Measurements from ENCODE around the gene TOX2. TPM values are rescaled to one million over a fixed set of nuclear protein-coding genes. Genes with fewer than 3 reads are reported as not detected.

The TOX2 gene
- total RNA-seq, 2 experiments from 2014 or later, result 0.23 TPM; not detected in 1

GRCh38 chr20:43959079-43959919 is 44.6 kb downstream of the TOX2 start:
- peak overlapping the region; percentile 73; the same call in 1 of the 2 replicates for H2AFZ ChIP-seq (ENCODE audit: low read length)
- no TSS peak for BruUV-seq (replicated peaks)
- intact Hi-C loops (cut with micrococcal nuclease; ENCODE audit: unreplicated experiment), result no loop called here

DNA sequence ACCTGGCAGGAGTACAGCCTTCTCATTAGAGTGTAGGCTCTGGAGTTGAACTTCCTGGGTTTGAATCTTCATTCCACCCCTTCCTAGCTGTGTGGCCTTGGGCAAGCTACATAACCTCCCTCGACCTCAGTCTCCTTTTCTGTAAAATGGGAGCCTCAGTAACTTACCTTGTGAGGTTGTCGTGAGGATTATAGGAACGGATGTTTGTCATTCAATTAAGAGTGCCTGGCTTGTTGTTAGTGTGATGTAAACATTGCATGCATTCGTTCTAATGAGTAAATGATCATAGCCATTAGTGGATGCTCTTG is 45.2 kb downstream of the TOX2 start:
- Histone ChIP-seq H4K20me1 (ENCODE audit: insufficient read depth, low read length) (no peaks in the 10 kb centered on the region), H3K9me3 (ENCODE audit: low read length) (no peaks in the 10 kb centered on the region), H3K4me1 (ENCODE audit: insufficient read depth, low read length, poor library complexity, severe bottlenecking) (peaks cover 17% of the 10 kb centered on the region), H3K9me2 (ENCODE audit: insufficient read depth, low read length) (no peaks in the 10 kb centered on the region), H3K79me2 (ENCODE audit: insufficient read depth, low read depth, low read length) (no peaks in the 10 kb centered on the region), H2AFZ (ENCODE audit: low read length) (no peak overlapping the region; the same call in 1 of the 2 replicates), H3K4me2 (ENCODE audit: low read length) (no peak overlapping the region), H3K4me3 (ENCODE audit: low read depth, low read length, poor library complexity, severe bottlenecking) (no peak overlapping the region), H3K27ac (ENCODE audit: low read depth, low read length, poor library complexity, severe bottlenecking) (no peak overlapping the region), H3K36me3 (ENCODE audit: insufficient read depth, low read length) (no peaks in the 10 kb centered on the region)
- POLR2A ChIA-PET, result interaction anchor here (0.6 kb wide), 1 partner anchor 249 kb away, joined by 4 read pairs; no protein-coding TSS in a partner anchor
- intact Hi-C loops (cut with micrococcal nuclease; ENCODE audit: unreplicated experiment), result no loop called here
- TF ChIP-seq CTCF (conservative IDR thresholded peaks at IDR 0.05; ENCODE audit: low read length), result no peak
- no peak for TF ChIP-seq EZH2phosphoT487 (IDR thresholded peaks at IDR 0.05; ENCODE audit: borderline replicate concordance, low read depth, low read length)
- DNase-seq (ENCODE audit: low spot score), result no peak
- CTCF ChIA-PET (ENCODE audit: unreplicated experiment), result no interaction called here
- BruUV-seq (replicated peaks), result no TSS peak

More at GRCh38 chr20:43959079-43959919, 44.6 kb downstream of the TOX2 start:
- 0 out of 2 replicates have a peak overlapping the region, but pooled peaks have one; percentile 25 for H3K4me2 ChIP-seq (ENCODE audit: low read length)
- no peaks in the 10 kb centered on the region for H3K79me2 ChIP-seq (ENCODE audit: insufficient read depth, low read depth, low read length)
- TF ChIP-seq CTCF (conservative IDR thresholded peaks at IDR 0.05; ENCODE audit: low read length), result no peak
- peaks cover 17% of the 10 kb centered on the region for H3K4me1 ChIP-seq (ENCODE audit: insufficient read depth, low read length, poor library complexity, severe bottlenecking)
- no peaks in the 10 kb centered on the region for H4K20me1 ChIP-seq (ENCODE audit: insufficient read depth, low read length)
- ChIA-PET CTCF (ENCODE audit: unreplicated experiment) (interaction anchor here (1.0 kb wide), 1 partner anchor 19 kb away, joined by 3 read pairs; no protein-coding TSS in a partner anchor), POLR2A (interaction anchor here (0.6 to 1.3 kb wide), 2 partner anchors 17 to 249 kb away, joined by 3 to 4 read pairs; no protein-coding TSS in a partner anchor)
- no peaks in the 10 kb centered on the region for H3K9me2 ChIP-seq (ENCODE audit: insufficient read depth, low read length)
- peak; percentile 20 for DNase-seq (ENCODE audit: low spot score)
- no peak overlapping the region for H3K4me3 ChIP-seq (ENCODE audit: low read depth, low read length, poor library complexity, severe bottlenecking)
- H3K36me3 ChIP-seq (ENCODE audit: insufficient read depth, low read length), result no peaks in the 10 kb centered on the region
- H3K27ac ChIP-seq (ENCODE audit: low read depth, low read length, poor library complexity, severe bottlenecking), result no peak overlapping the region
- no peaks in the 10 kb centered on the region for H3K9me3 ChIP-seq (ENCODE audit: low read length)

GRCh38 chr20:43960231-43960630 is 45.6 kb downstream of the TOX2 start:
- Histone ChIP-seq H3K36me3 (ENCODE audit: insufficient read depth, low read length) (no peaks in the 10 kb centered on the region), H3K4me1 (ENCODE audit: insufficient read depth, low read length, poor library complexity, severe bottlenecking) (peaks cover 14% of the 10 kb centered on the region), H4K20me1 (ENCODE audit: insufficient read depth, low read length) (no peaks in the 10 kb centered on the region), H3K27ac (ENCODE audit: low read depth, low read length, poor library complexity, severe bottlenecking) (no peak overlapping the region), H2AFZ (ENCODE audit: low read length) (no peak overlapping the region), H3K9me3 (ENCODE audit: low read length) (no peaks in the 10 kb centered on the region), H3K79me2 (ENCODE audit: insufficient read depth, low read depth, low read length) (no peaks in the 10 kb centered on the region), H3K4me2 (ENCODE audit: low read length) (no peak overlapping the region), H3K4me3 (ENCODE audit: low read depth, low read length, poor library complexity, severe bottlenecking) (no peak overlapping the region), H3K9me2 (ENCODE audit: insufficient read depth, low read length) (no peaks in the 10 kb centered on the region)
- no TSS peak for BruUV-seq (replicated peaks)
- DNase-seq (ENCODE audit: low spot score), result no peak
- intact Hi-C loops (cut with micrococcal nuclease; ENCODE audit: unreplicated experiment), result no loop called here
- TF ChIP-seq EZH2phosphoT487 (IDR thresholded peaks at IDR 0.05; ENCODE audit: borderline replicate concordance, low read depth, low read length), result no peak
- no peak for TF ChIP-seq CTCF (conservative IDR thresholded peaks at IDR 0.05; ENCODE audit: low read length)
- ChIA-PET POLR2A (no interaction called here), CTCF (ENCODE audit: unreplicated experiment) (no interaction called here)
